ENCODE measurements around the gene DUSP28.

GRCh38 chr2:240591784-240592183 lies 31.6 kb downstream of the DUSP28 start:
- no peak for TF ChIP-seq CTCF (IDR thresholded peaks at IDR 0.05)
- no peak for TF ChIP-seq POLR2A (IDR thresholded peaks at IDR 0.05)
- no peak for TF ChIP-seq EP300 (IDR thresholded peaks at IDR 0.05)

Data from ovary (tissue), 3 donors.